ENCODE results near the gene SEMA4F.

Gene SEMA4F

DNA sequence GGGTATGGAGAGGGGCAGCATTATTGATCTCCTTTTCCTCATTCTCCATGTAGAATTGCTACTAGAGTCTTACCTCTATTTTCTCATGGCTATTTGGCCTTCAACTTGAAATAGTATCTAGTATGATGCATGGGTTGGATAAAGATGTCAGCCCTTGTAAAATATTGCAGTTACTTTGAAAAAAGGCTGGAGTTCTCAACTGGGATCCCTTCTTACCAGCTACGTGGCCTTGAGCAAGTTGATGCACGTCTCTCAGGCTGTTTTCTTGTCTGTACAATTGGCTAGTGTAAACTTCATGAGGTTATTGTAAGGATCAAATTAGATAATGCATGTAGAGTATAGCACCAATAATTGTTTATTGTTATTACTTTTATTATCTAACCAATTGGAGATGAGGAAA is 50.2 kb downstream of the SEMA4F start:
- no peak for DNase-seq (ENCODE audit: extremely low read depth, low read depth)
- TF ChIP-seq, protein P1, sequence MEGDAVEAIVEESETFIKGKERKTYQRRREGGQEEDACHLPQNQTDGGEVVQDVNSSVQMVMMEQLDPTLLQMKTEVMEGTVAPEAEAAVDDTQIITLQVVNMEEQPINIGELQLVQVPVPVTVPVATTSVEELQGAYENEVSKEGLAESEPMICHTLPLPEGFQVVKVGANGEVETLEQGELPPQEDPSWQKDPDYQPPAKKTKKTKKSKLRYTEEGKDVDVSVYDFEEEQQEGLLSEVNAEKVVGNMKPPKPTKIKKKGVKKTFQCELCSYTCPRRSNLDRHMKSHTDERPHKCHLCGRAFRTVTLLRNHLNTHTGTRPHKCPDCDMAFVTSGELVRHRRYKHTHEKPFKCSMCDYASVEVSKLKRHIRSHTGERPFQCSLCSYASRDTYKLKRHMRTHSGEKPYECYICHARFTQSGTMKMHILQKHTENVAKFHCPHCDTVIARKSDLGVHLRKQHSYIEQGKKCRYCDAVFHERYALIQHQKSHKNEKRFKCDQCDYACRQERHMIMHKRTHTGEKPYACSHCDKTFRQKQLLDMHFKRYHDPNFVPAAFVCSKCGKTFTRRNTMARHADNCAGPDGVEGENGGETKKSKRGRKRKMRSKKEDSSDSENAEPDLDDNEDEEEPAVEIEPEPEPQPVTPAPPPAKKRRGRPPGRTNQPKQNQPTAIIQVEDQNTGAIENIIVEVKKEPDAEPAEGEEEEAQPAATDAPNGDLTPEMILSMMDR (IDR thresholded peaks at IDR 0.05; ENCODE audit: low read depth, low read length), result no peak

DNA sequence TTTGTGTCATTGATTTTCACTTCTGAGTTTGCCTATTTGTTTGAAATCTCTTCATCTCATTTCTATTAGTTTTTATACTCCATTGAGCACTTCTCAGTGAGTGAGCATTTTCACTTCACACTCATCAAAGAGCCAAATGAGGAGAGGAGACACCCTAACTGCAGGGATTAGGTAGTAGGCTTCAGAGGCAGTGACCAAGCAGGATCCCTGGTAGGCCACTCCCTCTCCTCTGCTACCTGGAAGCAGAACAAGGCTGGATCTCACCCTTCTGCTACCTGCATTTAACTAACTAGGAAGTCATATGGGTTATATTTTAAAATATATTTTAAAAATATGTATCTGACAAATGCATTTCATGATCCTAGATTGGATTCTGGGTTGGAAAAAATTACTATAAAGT is 52.7 kb downstream of the SEMA4F start:
- TF ChIP-seq, protein P1 (IDR thresholded peaks at IDR 0.05; ENCODE audit: low read depth, low read length), result no peak
- DNase-seq (ENCODE audit: extremely low read depth, low read depth), result no peak

DNA sequence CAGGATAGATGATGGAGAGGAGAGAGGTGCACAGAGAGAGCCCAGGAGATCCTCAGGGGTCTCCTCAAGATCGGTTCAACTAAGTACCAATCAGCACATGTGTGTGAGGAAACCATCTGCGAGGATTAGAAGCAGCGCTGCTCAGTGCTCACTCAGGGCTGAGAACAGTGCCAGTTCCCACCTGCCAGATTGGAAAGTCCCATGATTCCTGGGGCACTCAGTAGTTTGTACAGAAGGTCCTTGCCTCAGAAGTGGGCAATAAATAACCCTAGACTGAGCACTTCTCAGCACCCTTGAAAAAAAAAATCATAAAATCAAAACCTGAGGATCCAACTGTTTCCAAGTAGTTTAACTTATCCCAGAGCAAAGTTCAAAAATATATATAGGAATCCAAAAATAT is 53.8 kb downstream of the SEMA4F start:
- DNase-seq (ENCODE audit: extremely low read depth, low read depth), result no peak
- TF ChIP-seq, protein P1 (IDR thresholded peaks at IDR 0.05; ENCODE audit: low read depth, low read length), result no peak

DNA sequence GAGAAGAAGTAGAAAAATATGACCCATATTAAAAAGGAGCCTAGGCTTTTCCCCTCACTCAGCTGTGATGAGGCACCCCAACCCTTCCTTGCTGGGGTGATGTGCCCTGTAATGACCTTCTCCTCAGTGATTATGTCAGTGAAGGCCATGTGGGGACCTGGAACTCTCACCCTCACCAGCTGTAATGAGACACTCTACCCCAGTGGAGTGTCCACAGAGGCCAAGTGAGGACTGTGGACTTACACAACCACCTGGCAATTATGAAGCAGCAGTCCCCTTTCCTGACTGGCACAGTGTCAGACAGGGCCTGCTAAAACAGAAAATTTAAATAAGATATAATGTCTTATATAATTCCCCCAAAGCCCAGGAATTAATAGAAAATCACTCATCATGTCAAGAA is 54.2 kb downstream of the SEMA4F start:
- no peak for DNase-seq (ENCODE audit: extremely low read depth, low read depth)
- TF ChIP-seq, protein P1 (IDR thresholded peaks at IDR 0.05; ENCODE audit: low read depth, low read length), result no peak

DNA sequence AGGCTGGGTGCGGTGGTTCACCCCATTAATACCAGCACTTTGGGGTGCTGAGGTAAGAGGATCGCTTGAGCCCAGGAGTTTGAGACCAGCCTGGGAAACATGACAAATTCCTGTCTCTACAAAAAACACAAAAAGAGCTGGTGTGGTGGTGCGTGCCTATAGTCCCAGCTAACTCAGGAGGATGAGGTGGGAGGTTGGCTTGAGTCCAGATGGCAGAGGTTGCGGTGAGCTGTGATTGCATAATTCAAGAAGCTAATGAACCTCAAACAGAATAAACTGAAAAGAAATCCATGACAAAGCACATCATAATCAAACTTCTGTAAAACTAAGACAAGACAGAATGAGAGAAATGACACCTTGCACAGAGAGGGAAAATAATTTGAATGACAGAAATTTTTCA is 54.8 kb downstream of the SEMA4F start:
- TF ChIP-seq, protein P1 (IDR thresholded peaks at IDR 0.05; ENCODE audit: low read depth, low read length), result no peak
- no peak for DNase-seq (ENCODE audit: extremely low read depth, low read depth)

DNA sequence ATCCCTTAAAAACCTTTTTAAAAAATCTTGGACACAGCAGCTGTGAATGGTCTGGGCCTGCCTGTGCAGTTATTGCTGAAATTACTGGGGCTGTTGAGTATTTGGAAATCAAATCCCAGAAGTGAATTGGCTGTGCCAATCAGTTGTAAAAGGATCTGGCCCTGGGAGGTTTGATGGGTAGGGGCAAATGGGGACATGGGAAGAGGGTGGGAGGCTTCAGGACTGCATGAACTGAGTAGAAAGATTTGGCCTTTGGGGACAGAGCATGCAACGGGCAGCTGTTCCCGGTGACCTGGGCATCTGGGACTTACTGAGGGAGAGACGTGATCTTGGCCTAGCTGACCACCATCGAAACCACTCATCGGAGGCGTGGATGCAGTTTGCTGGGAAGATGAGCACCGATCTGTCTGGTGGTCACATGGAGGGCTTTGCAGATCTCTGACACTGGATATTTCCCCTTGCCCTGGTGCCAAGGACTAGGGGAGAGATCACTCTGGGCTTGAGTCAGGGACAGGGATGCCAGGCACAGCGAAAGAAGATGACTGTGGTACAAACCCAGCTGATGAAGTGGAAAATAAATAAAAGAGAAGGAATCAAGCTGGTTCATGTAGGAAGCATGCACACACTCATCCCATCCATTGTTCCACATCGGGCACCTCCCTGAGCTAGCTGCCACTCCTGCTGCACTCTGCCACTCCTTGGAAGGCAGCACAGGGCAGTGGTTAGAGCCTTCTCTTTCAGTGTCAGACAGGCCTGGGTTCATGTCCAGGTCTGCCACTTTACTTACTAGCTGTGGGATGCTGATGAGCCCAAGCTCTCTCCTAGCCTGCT is 58.4 kb downstream of the SEMA4F start:
- no peak for DNase-seq (ENCODE audit: extremely low read depth, low read depth)
- TF ChIP-seq, protein P1 (IDR thresholded peaks at IDR 0.05; ENCODE audit: low read depth, low read length), result no peak

DNA sequence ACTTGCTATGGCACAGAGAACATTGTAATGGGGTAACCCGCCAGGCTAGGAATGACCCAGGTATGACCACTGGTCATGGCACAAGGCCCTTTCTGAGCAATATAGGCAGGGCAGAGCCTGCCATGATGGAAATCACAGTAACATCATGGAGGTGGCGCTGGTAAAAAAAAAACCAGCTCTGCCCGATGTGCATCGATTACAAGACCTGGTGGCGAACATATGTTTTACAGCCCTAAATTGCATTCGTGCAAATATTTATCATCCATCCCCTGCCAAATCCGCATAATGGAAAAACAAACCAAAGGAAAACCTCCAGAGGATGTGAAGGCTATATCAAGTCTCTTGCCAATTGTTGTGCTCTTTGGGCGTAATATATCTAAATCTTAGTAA is 60.6 kb downstream of the SEMA4F start:
- no peak for DNase-seq (ENCODE audit: extremely low read depth, low read depth)
- TF ChIP-seq, protein P1 (IDR thresholded peaks at IDR 0.05; ENCODE audit: low read depth, low read length), result no peak

All from AG09319 (cell line).